Measurements from ENCODE around the gene EPB41L1.

DNA sequence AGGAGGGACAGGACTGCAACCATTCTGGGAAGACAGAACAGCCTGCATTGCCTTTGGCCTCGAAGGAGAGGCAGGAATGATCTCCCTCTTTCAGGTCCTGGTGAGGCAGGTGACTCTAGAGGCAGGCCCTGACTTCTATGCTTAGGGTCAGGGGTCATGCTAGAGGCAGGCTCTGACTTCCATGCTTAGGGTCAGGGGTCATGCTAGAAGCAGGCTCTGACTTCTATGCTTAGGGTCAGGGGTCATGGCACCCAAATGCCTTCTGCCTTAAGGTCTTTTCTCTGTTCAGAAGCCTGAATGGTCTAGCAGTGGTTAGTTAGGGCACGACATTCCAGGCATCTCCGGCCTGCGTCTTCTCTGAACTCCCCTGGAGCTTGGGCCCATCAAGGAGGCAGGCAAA is 46.7 kb downstream of the EPB41L1 start:
- no peak for TF ChIP-seq EZH2 (IDR thresholded peaks at IDR 0.05; ENCODE audit: borderline replicate concordance, low read depth, low read length, severe bottlenecking)
- TF ChIP-seq, protein P1, sequence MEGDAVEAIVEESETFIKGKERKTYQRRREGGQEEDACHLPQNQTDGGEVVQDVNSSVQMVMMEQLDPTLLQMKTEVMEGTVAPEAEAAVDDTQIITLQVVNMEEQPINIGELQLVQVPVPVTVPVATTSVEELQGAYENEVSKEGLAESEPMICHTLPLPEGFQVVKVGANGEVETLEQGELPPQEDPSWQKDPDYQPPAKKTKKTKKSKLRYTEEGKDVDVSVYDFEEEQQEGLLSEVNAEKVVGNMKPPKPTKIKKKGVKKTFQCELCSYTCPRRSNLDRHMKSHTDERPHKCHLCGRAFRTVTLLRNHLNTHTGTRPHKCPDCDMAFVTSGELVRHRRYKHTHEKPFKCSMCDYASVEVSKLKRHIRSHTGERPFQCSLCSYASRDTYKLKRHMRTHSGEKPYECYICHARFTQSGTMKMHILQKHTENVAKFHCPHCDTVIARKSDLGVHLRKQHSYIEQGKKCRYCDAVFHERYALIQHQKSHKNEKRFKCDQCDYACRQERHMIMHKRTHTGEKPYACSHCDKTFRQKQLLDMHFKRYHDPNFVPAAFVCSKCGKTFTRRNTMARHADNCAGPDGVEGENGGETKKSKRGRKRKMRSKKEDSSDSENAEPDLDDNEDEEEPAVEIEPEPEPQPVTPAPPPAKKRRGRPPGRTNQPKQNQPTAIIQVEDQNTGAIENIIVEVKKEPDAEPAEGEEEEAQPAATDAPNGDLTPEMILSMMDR (IDR thresholded peaks at IDR 0.05; ENCODE audit: borderline replicate concordance, extremely low read depth, low read length, poor library complexity, severe bottlenecking) = no peak

Measured in DND-41 (cell line).